Measurements from ENCODE around the gene TRPV6. TPM values are rescaled to one million over a fixed set of nuclear protein-coding genes. Genes with fewer than 3 reads are reported as not detected.
A peak's percentile ranks its signal among the peaks of the same experiment; 100 is the strongest.

TRPV6 gene
- polyA plus RNA-seq, 1 experiment, result not detected

GRCh38 chr7:142859411-142859810 is 26.1 kb downstream of the TRPV6 start:
- no peak for DNase-seq (ENCODE audit: low read depth)
- H3K36me3 ChIP-seq (ENCODE audit: control insufficient read depth, insufficient read depth, low read length), result no peaks in the 10 kb centered on the region
- ChIA-PET CTCF (interaction anchor here (0.9 kb wide), 2 partner anchors 143 to 231 kb away, joined by 3 read pairs; no protein-coding TSS in a partner anchor), POLR2A (no interaction called here)
- no peak overlapping the region for H3K4me3 ChIP-seq (ENCODE audit: low read depth, low read length)
- peaks cover 7% of the 10 kb centered on the region for H3K27me3 ChIP-seq (ENCODE audit: control insufficient read depth, insufficient read depth, low read length)
- TF ChIP-seq, protein P1, sequence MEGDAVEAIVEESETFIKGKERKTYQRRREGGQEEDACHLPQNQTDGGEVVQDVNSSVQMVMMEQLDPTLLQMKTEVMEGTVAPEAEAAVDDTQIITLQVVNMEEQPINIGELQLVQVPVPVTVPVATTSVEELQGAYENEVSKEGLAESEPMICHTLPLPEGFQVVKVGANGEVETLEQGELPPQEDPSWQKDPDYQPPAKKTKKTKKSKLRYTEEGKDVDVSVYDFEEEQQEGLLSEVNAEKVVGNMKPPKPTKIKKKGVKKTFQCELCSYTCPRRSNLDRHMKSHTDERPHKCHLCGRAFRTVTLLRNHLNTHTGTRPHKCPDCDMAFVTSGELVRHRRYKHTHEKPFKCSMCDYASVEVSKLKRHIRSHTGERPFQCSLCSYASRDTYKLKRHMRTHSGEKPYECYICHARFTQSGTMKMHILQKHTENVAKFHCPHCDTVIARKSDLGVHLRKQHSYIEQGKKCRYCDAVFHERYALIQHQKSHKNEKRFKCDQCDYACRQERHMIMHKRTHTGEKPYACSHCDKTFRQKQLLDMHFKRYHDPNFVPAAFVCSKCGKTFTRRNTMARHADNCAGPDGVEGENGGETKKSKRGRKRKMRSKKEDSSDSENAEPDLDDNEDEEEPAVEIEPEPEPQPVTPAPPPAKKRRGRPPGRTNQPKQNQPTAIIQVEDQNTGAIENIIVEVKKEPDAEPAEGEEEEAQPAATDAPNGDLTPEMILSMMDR (IDR thresholded peaks at IDR 0.05; ENCODE audit: insufficient read depth, low read depth, low read length), result no peak

GRCh38 chr7:142857625-142858024 is 27.9 kb downstream of the TRPV6 start:
- no peaks in the 10 kb centered on the region for H3K36me3 ChIP-seq (ENCODE audit: control insufficient read depth, insufficient read depth, low read length)
- H3K4me3 ChIP-seq (ENCODE audit: low read depth, low read length), result no peak overlapping the region
- TF ChIP-seq, protein P1 (IDR thresholded peaks at IDR 0.05; ENCODE audit: insufficient read depth, low read depth, low read length), result no peak
- ChIA-PET CTCF (interaction anchor here (0.7 to 1.5 kb wide), 4 partner anchors 23 to 366 kb away, joined by 3 to 4 read pairs (median 3); no protein-coding TSS in a partner anchor), POLR2A (no interaction called here)
- no peak for DNase-seq (ENCODE audit: low read depth)
- H3K27me3 ChIP-seq (ENCODE audit: control insufficient read depth, insufficient read depth, low read length), result peaks cover 7% of the 10 kb centered on the region

- Histone ChIP-seq H3K27me3 (ENCODE audit: control insufficient read depth, insufficient read depth, low read length) (peaks cover 7% of the 10 kb centered on the region), H3K36me3 (ENCODE audit: control insufficient read depth, insufficient read depth, low read length) (no peaks in the 10 kb centered on the region), H3K4me3 (ENCODE audit: low read depth, low read length) (no peak overlapping the region)
- CTCF ChIA-PET, result interaction anchor here (0.8 to 1.6 kb wide), 2 partner anchors 30 to 147 kb away, joined by 3 to 7 read pairs; no protein-coding TSS in a partner anchor
- TF ChIP-seq, protein P1 (IDR thresholded peaks at IDR 0.05; ENCODE audit: insufficient read depth, low read depth, low read length), result no peak
- DNase-seq (ENCODE audit: low read depth), result no peak
- POLR2A ChIA-PET, result no interaction called here
These were observed 28.8 kb downstream of the TRPV6 start for GRCh38 chr7:142856565-142857245.

DNA sequence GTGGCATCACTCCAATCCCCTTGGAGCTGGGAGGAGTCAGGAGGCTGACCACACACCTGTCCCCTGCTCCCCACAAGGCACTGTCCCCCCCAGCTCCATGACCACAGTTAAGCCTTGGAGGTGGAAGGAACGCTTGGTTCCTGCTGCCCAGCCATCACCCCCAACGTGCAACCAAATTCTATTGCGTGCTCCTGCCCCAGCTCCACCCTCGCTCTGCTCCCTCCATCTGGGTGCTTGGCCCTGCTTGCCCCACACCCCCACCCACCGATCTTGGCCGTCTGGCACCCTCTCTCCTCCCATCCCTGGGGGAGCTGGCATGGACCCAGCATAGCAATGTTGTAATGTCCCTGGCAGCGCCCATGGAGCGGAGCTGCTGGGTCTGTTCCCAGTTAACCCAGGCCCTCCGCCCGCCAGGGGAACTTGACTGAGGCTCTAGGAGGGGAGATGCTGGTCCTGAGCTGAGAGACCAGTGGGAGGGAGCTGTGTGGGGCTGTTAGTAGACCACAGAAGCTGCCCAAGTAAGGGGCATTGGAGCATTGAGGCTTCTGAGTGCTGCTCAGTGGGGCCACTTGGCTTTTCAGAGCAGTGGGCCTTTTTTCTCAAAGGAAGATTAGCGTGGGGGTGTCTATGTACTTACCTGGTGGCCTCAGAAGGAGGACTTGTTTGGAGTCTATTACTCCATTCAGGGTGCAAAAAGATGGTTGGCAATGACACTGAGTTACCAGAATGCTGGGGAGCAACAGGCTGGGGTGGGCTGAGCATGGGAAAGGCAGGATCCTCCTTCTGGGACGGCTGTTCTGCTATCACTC is 29.6 kb downstream of the TRPV6 start:
- TF ChIP-seq, protein P1 (IDR thresholded peaks at IDR 0.05; ENCODE audit: insufficient read depth, low read depth, low read length), result no peak
- Histone ChIP-seq H3K36me3 (ENCODE audit: control insufficient read depth, insufficient read depth, low read length) (no peaks in the 10 kb centered on the region), H3K27me3 (ENCODE audit: control insufficient read depth, insufficient read depth, low read length) (peaks cover 7% of the 10 kb centered on the region), H3K4me3 (ENCODE audit: low read depth, low read length) (peak overlapping the region; percentile 55)
- ChIA-PET CTCF (interaction anchor here (0.8 to 2.7 kb wide), 4 partner anchors 10 to 359 kb away, joined by 3 to 14 read pairs (median 9); no protein-coding TSS in a partner anchor), POLR2A (no interaction called here)
- no peak for DNase-seq (ENCODE audit: low read depth)

- Histone ChIP-seq H3K36me3 (ENCODE audit: control insufficient read depth, insufficient read depth, low read length) (no peaks in the 10 kb centered on the region), H3K4me3 (ENCODE audit: low read depth, low read length) (peak overlapping the region; percentile 55), H3K27me3 (ENCODE audit: control insufficient read depth, insufficient read depth, low read length) (peaks cover 7% of the 10 kb centered on the region)
- CTCF ChIA-PET, result interaction anchor here (1.2 to 2.7 kb wide), 6 partner anchors 11 to 360 kb away, joined by 3 to 14 read pairs (median 6); no protein-coding TSS in a partner anchor
- POLR2A ChIA-PET, result no interaction called here
- TF ChIP-seq, protein P1 (IDR thresholded peaks at IDR 0.05; ENCODE audit: insufficient read depth, low read depth, low read length), result no peak
- no peak for DNase-seq (ENCODE audit: low read depth)
These were observed 30.3 kb downstream of the TRPV6 start for GRCh38 chr7:142855114-142855743.
